Neural crest cell (in vitro differentiated cells): ENCODE measurements around the gene RPS14. TPM values are rescaled to one million over a fixed set of nuclear protein-coding genes. Genes with fewer than 3 reads are reported as not detected.

ENCODE experiments used
- DNase-seq: peaks from one replicate; pipeline ENCODE4 v3.0.0; 2021; ENCODE audit warnings: low read depth, mixed read lengths, low spot score
- H3K27ac Mint-ChIP-seq: one replicate; pipeline ENCODE4 v1.8.0; 2021; ENCODE audit warnings: mild to moderate bottlenecking, mixed read lengths; ENCODE audit not compliant: unreplicated experiment
- H3K27me3 Mint-ChIP-seq: 2 replicates; pipeline ENCODE4 v1.8.0; 2021; ENCODE audit warnings: low read depth, mild to moderate bottlenecking, mixed read lengths
- H3K36me3 Mint-ChIP-seq: 2 replicates; pipeline ENCODE4 v1.8.0; 2021; ENCODE audit warnings: low read depth, mild to moderate bottlenecking, mixed read lengths
- H3K4me1 Mint-ChIP-seq: 2 replicates; pipeline ENCODE4 v1.8.0; 2021; ENCODE audit warnings: mixed read lengths
- H3K4me3 Mint-ChIP-seq: one replicate; pipeline ENCODE4 v1.8.0; 2021; ENCODE audit warnings: mild to moderate bottlenecking, mixed read lengths
- H3K9me3 Mint-ChIP-seq: 2 replicates; pipeline ENCODE4 v1.8.0; 2021; ENCODE audit warnings: mixed read lengths
- CTCF ChIP-seq: fragments of 200-600 bp; sonication (generic); conservative IDR thresholded peaks from 2 replicates; pipeline ENCODE4 v1.5.0; 2021; ENCODE audit warnings: antibody characterized with exemption, mild to moderate bottlenecking
- total RNA-seq: library from RNA; stranded (reverse); gene quantifications from 2 replicates; pipeline ENCODE4 v1.2.1, GENCODE V29; 2021

RPS14 gene
- total RNA-seq, 1 donor from 2014 or later, result 2,170 TPM

GRCh38 chr5:150496534-150496933, 47.0 kb upstream of the RPS14 start:
- H3K27ac Mint-ChIP-seq, result peak overlapping the region; percentile 75
- DNase-seq, result no peak
- H3K4me3 Mint-ChIP-seq, result no peak overlapping the region
- peaks cover 69% of the 10 kb centered on the region for H3K4me1 Mint-ChIP-seq
- H3K36me3 Mint-ChIP-seq, result no peaks in the 10 kb centered on the region
- no peak for TF ChIP-seq CTCF
- H3K9me3 Mint-ChIP-seq, result no peaks in the 10 kb centered on the region
- no peaks in the 10 kb centered on the region for H3K27me3 Mint-ChIP-seq

DNA sequence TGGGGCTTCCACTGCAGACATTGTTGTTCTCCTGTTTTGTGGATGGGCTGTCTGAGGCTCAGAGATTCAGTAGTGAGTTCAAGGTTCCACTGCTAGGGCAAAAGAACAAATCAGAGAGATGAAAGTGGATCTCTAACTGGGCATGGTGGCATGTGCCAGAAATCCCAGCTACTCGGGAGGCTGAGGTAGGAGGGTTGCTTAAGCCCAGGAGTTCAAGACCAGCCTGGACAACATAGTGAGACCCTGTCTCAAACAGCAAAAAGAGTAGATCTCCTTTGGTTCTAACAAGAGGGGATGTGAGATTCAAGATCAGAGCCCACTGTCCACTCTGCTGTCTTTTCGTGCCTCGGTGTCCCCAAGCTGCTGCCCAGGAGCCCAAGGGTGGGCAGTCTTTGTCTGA, 46.6 kb upstream of the RPS14 start:
- no peak for TF ChIP-seq CTCF
- no peaks in the 10 kb centered on the region for H3K27me3 Mint-ChIP-seq
- peak overlapping the region; percentile 54 for H3K4me3 Mint-ChIP-seq
- no peaks in the 10 kb centered on the region for H3K36me3 Mint-ChIP-seq
- no peaks in the 10 kb centered on the region for H3K9me3 Mint-ChIP-seq
- DNase-seq, result no peak
- peaks cover 70% of the 10 kb centered on the region for H3K4me1 Mint-ChIP-seq
- peak overlapping the region; percentile 75 for H3K27ac Mint-ChIP-seq

GRCh38 chr5:150492621-150493020, 43.1 kb upstream of the RPS14 start:
- Mint-ChIP-seq H3K4me1 (peaks cover 70% of the 10 kb centered on the region), H3K4me3 (no peak overlapping the region), H3K27ac (peak overlapping the region; percentile 4), H3K27me3 (no peaks in the 10 kb centered on the region), H3K9me3 (no peaks in the 10 kb centered on the region), H3K36me3 (no peaks in the 10 kb centered on the region)
- TF ChIP-seq CTCF, result no peak
- no peak for DNase-seq

GRCh38 chr5:150491876-150492275, 42.3 kb upstream of the RPS14 start:
- no peaks in the 10 kb centered on the region for H3K9me3 Mint-ChIP-seq
- peaks cover 72% of the 10 kb centered on the region for H3K4me1 Mint-ChIP-seq
- H3K4me3 Mint-ChIP-seq, result peak overlapping the region; percentile 37
- no peak for DNase-seq
- no peaks in the 10 kb centered on the region for H3K36me3 Mint-ChIP-seq
- H3K27ac Mint-ChIP-seq, result no peak overlapping the region
- TF ChIP-seq CTCF, result no peak
- no peaks in the 10 kb centered on the region for H3K27me3 Mint-ChIP-seq

DNA sequence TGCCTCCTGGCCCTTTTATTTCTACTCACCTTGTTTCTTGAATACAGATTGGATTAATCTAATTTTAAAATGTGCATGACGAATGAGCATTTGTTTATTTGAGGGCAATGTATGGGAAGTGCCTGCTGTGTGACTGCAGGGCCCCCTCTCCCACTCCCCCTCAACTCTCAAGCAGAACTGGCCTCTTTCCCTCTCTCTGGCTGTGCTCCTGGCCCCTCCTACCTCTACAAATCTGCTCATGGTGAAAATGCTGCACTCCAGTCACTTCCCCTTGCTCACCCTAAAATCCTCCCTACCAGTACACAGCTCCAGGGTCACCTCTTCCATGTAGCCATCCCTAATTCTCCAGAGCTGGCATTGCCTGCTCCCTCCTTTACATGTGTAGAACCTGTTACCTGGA, 41.2 kb upstream of the RPS14 start:
- Mint-ChIP-seq H3K36me3 (no peaks in the 10 kb centered on the region), H3K4me1 (peaks cover 61% of the 10 kb centered on the region), H3K27me3 (no peaks in the 10 kb centered on the region), H3K4me3 (peak overlapping the region; percentile 61), H3K9me3 (no peaks in the 10 kb centered on the region), H3K27ac (no peak overlapping the region)
- DNase-seq, result no peak
- no peak for TF ChIP-seq CTCF

DNA sequence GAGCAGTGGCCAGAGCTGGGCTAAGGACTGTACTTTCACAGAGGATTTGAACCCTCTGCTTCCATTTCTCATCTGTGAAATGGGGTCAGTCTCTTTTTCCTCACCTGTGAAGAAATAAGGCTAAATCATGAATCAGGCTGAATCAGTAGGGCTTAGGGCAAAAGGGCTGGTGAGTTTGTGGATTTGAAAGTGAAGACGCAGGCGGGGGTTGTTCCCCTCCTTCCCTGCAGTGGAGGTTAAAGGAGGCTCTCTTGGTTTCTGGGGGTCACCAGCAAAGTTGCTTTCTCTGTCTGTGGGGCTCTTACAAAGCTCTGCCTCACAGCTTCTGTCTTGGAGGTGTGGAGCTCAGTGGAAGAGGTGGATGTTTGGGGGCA, 40.7 kb upstream of the RPS14 start:
- Mint-ChIP-seq H3K4me1 (peaks cover 59% of the 10 kb centered on the region), H3K36me3 (no peaks in the 10 kb centered on the region), H3K27me3 (no peaks in the 10 kb centered on the region), H3K4me3 (peak overlapping the region; percentile 61), H3K9me3 (no peaks in the 10 kb centered on the region), H3K27ac (no peak overlapping the region)
- no peak for TF ChIP-seq CTCF
- DNase-seq, result no peak
